BLaER1 (cell line): ENCODE results near the gene HNF1A.

Experiments
- H3K27ac ChIP-seq: shearing (Covaris generic); formaldehyde crosslinking; 2 replicates; pipeline ENCODE4 v1.8.1; 2022
- H3K27me3 ChIP-seq: shearing (Covaris generic); formaldehyde crosslinking; 2 replicates; pipeline ENCODE4 v1.8.1; 2022
- H3K36me3 ChIP-seq: shearing (Covaris generic); formaldehyde crosslinking; 2 replicates; pipeline ENCODE4 v1.8.1; 2022
- H3K4me1 ChIP-seq: shearing (Covaris generic); formaldehyde crosslinking; 2 replicates; pipeline ENCODE4 v1.8.1; 2022
- H3K4me2 ChIP-seq: shearing (Covaris generic); formaldehyde crosslinking; 2 replicates; pipeline ENCODE4 v1.8.1; 2022
- H3K4me3 ChIP-seq: shearing (Covaris generic); formaldehyde crosslinking; 2 replicates; pipeline ENCODE4 v1.8.1; 2022
- H3K9ac ChIP-seq: shearing (Covaris generic); formaldehyde crosslinking; 2 replicates; pipeline ENCODE4 v1.8.1; 2022
- H3K9me3 ChIP-seq: shearing (Covaris generic); formaldehyde crosslinking; 2 replicates; pipeline ENCODE4 v1.8.1; 2022
- H4K20me1 ChIP-seq: shearing (Covaris generic); formaldehyde crosslinking; 2 replicates; pipeline ENCODE4 v1.8.1; 2022
- Cebpa-rat ChIP-seq: shearing (Covaris generic); IDR thresholded peaks from 2 replicates; pipeline ENCODE4 v1.8.1; 2022

The HNF1A gene

GRCh38 chr12:121021754-121022153 lies 43.4 kb downstream of the HNF1A start:
- Histone ChIP-seq H3K27me3 (no peaks in the 10 kb centered on the region), H3K4me3 (no peak overlapping the region), H3K9me3 (no peaks in the 10 kb centered on the region), H3K9ac (no peak overlapping the region), H3K4me1 (no peaks in the 10 kb centered on the region), H3K27ac (no peak overlapping the region), H4K20me1 (no peaks in the 10 kb centered on the region), H3K4me2 (no peak overlapping the region), H3K36me3 (no peaks in the 10 kb centered on the region)
- TF ChIP-seq Cebpa-rat, result no peak

DNA sequence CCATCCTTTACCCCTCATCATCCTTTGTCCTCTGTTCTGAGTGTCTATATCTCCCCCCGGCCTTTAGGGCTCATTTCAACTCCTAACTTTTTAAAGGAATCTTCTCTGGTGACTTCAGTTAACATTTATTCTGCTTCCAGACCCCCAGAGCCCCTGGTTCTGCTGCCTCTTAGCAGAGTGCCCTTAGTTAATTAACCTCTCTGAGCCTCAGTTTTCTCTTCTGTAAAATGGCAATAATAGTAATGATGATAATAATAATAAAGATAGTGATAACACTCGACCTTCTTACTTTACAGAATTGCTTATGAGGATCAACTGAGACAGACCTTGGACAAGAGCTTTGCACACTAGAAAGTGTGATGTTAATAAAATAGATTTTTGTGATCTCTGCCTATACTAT lies 44.4 kb downstream of the HNF1A start:
- no peak overlapping the region for H3K4me2 ChIP-seq
- no peak overlapping the region for H3K4me3 ChIP-seq
- no peak overlapping the region for H3K27ac ChIP-seq
- no peak overlapping the region for H3K9ac ChIP-seq
- H4K20me1 ChIP-seq, result no peaks in the 10 kb centered on the region
- TF ChIP-seq Cebpa-rat, result no peak
- no peaks in the 10 kb centered on the region for H3K4me1 ChIP-seq
- H3K9me3 ChIP-seq, result no peaks in the 10 kb centered on the region
- no peaks in the 10 kb centered on the region for H3K36me3 ChIP-seq
- H3K27me3 ChIP-seq, result no peaks in the 10 kb centered on the region

- Histone ChIP-seq H3K4me2 (no peak overlapping the region), H3K27ac (no peak overlapping the region), H3K36me3 (no peaks in the 10 kb centered on the region)
Measured at GRCh38 chr12:121023799-121024198, 45.5 kb downstream of the HNF1A start.

DNA sequence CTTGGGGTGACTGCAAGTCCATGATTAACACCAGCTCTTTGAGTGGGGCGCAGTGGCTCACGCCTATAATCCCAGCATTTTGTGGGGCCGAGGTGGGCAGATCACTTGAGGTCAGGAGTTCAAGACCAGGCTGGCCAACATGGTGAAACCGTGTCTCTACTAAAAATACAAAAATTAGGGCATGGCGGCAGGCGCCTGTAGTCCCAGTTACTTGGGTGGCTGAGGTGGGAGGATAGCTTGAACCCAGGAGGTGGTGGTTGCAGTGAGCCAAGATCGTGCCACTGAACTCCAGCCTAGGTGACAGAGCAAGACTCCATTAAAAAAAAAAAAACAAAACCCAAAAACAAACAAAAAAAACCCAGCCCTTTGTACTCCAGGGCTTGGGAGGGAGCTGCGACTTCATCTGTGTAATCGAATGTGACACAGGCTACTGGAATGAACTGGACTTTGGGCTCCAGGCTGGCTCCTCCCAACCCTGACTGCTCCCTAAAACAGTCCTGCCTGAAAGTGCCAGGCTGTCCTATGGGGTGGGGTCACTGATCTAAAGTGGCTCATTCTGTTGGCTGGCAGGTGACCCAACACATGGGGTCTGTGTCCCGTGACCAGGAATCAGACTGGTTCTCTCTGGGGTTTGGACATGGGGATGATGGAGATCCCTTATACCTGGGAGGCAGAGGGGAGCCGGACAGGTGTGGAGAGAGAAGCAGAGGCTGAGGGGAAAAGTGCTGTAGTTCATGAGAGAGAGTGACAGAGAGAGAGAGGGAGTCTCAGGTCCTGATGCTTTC lies 47.3 kb downstream of the HNF1A start:
- no peak overlapping the region for H3K4me2 ChIP-seq
- H3K9ac ChIP-seq, result no peak overlapping the region
- no peak overlapping the region for H3K27ac ChIP-seq
- H3K4me3 ChIP-seq, result no peak overlapping the region
- no peaks in the 10 kb centered on the region for H3K27me3 ChIP-seq
- H3K9me3 ChIP-seq, result no peaks in the 10 kb centered on the region
- no peaks in the 10 kb centered on the region for H3K36me3 ChIP-seq
- H3K4me1 ChIP-seq, result no peaks in the 10 kb centered on the region
- TF ChIP-seq Cebpa-rat, result no peak
- no peaks in the 10 kb centered on the region for H4K20me1 ChIP-seq

More at GRCh38 chr12:121023799-121024198, 45.5 kb downstream of the HNF1A start:
- Histone ChIP-seq H4K20me1 (no peaks in the 10 kb centered on the region), H3K4me1 (no peaks in the 10 kb centered on the region), H3K27me3 (no peaks in the 10 kb centered on the region), H3K9me3 (no peaks in the 10 kb centered on the region), H3K4me3 (no peak overlapping the region), H3K9ac (no peak overlapping the region)
- TF ChIP-seq Cebpa-rat, result no peak

- no peak overlapping the region for H3K4me3 ChIP-seq
- TF ChIP-seq Cebpa-rat, result peak; percentile 71
Measured at GRCh38 chr12:121026274-121027045, 48.1 kb downstream of the HNF1A start.

DNA sequence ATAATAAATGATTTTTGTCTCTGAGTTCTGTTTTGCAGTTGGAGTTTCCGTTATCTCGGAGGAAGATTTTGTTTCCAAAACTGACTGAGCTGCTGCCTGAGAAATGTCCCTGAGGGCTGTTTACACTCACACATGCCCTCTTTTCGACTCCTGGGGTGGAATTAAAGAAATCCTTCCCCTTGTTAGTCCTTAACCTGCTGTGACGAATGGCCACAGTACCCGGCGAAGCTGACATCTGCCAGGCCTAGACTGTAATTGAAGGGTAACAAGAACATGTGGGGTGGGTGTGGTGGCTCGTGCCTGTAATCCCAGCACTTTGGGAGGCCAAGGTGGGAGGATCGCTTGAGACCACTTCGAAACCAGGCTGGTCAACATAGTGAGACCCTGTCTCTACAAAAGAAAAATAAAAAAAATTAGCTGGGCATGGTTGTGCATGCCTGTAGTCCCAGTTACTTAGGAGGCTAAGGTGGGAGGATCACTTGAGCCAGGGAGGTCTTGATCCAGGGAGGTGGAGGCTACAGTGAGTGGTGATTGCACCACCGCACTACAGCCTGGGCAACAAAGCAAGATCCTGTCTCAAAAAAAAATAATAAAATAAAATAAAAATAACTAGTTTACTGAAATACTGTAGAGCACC lies 52.4 kb downstream of the HNF1A start:
- no peak overlapping the region for H3K9ac ChIP-seq
- H3K4me3 ChIP-seq, result no peak overlapping the region
- no peaks in the 10 kb centered on the region for H3K27me3 ChIP-seq
- H4K20me1 ChIP-seq, result no peaks in the 10 kb centered on the region
- H3K27ac ChIP-seq, result no peak overlapping the region
- no peak for TF ChIP-seq Cebpa-rat
- no peaks in the 10 kb centered on the region for H3K9me3 ChIP-seq
- no peaks in the 10 kb centered on the region for H3K4me1 ChIP-seq
- no peak overlapping the region for H3K4me2 ChIP-seq
- no peaks in the 10 kb centered on the region for H3K36me3 ChIP-seq

More at GRCh38 chr12:121026274-121027045, 48.1 kb downstream of the HNF1A start:
- H3K9ac ChIP-seq, result no peak overlapping the region
- no peaks in the 10 kb centered on the region for H3K36me3 ChIP-seq
- no peak overlapping the region for H3K27ac ChIP-seq
- H4K20me1 ChIP-seq, result no peaks in the 10 kb centered on the region
- no peaks in the 10 kb centered on the region for H3K9me3 ChIP-seq
- no peaks in the 10 kb centered on the region for H3K4me1 ChIP-seq
- no peaks in the 10 kb centered on the region for H3K27me3 ChIP-seq
- no peak overlapping the region for H3K4me2 ChIP-seq

DNA sequence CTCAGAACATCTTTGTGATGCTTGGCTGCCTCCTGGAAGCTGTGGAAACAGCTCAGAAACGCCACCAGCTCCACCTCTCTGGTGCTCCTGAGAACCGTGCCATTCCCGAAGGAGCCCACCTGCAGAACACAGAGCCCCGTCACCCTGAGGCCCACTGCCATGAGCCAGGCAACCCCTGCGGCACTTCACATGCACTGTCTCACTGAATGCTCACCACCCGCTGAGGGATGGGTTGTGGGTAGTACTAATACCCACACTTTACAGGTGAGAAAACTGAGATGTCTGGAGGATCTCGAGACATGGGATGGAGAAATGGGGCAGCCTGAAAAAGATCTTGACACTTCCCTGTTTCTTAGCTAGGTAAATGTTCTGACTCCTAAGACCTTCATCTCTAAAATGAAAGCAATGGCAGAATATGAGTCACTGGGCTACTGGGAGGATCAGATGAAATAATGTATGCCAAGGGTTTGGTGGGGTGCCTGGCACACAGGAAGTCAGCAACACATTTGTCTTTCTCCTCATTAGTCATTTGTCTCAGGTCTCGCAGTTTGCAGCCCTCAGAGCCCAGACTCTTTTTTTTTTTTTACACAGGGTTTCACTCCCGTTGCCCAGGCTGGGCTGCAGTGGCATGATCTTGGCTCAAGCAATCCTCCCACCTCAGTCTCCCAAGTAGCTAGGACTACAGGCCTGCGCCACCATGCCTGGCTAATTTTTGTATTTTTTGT lies 55.4 kb downstream of the HNF1A start:
- Histone ChIP-seq H3K4me1 (peaks cover 19% of the 10 kb centered on the region), H4K20me1 (no peaks in the 10 kb centered on the region), H3K9ac (no peak overlapping the region), H3K4me3 (no peak overlapping the region), H3K9me3 (no peaks in the 10 kb centered on the region), H3K27ac (no peak overlapping the region), H3K27me3 (no peaks in the 10 kb centered on the region), H3K4me2 (no peak overlapping the region), H3K36me3 (no peaks in the 10 kb centered on the region)
- TF ChIP-seq Cebpa-rat, result no peak

- no peaks in the 10 kb centered on the region for H3K36me3 ChIP-seq
- TF ChIP-seq Cebpa-rat, result no peak
- no peak overlapping the region for H3K4me2 ChIP-seq
- H3K4me1 ChIP-seq, result peaks cover 22% of the 10 kb centered on the region
- no peaks in the 10 kb centered on the region for H4K20me1 ChIP-seq
- H3K9ac ChIP-seq, result no peak overlapping the region
- no peak overlapping the region for H3K27ac ChIP-seq
- H3K27me3 ChIP-seq, result no peaks in the 10 kb centered on the region
- no peaks in the 10 kb centered on the region for H3K9me3 ChIP-seq
- H3K4me3 ChIP-seq, result no peak overlapping the region
Measured at GRCh38 chr12:121034616-121035305, 56.4 kb downstream of the HNF1A start.

GRCh38 chr12:121036810-121037326 lies 58.5 kb downstream of the HNF1A start:
- peak overlapping the region; percentile 24 for H3K4me2 ChIP-seq
- no peaks in the 10 kb centered on the region for H4K20me1 ChIP-seq
- H3K4me3 ChIP-seq, result no peak overlapping the region
- no peak overlapping the region for H3K9ac ChIP-seq
- no peaks in the 10 kb centered on the region for H3K36me3 ChIP-seq
- no peaks in the 10 kb centered on the region for H3K27me3 ChIP-seq
- no peak overlapping the region for H3K27ac ChIP-seq
- peaks cover 22% of the 10 kb centered on the region for H3K4me1 ChIP-seq
- H3K9me3 ChIP-seq, result no peaks in the 10 kb centered on the region
- TF ChIP-seq Cebpa-rat, result no peak
